HepG2 (cell line): ENCODE results near the gene NSD1. TPM values are rescaled to one million over a fixed set of nuclear protein-coding genes. Genes with fewer than 3 reads are reported as not detected.

Source experiments
- CTCF ChIP-seq: sonication (generic); formaldehyde crosslinking; IDR thresholded peaks from 2 replicates; pipeline ENCODE4 v1.5.0; 2020; ENCODE audit warnings: mild to moderate bottlenecking, missing genetic modification reagents, moderate library complexity
- HOXA3 ChIP-seq: sonication (generic); formaldehyde crosslinking; IDR thresholded peaks from 2 replicates; pipeline ENCODE4 v1.5.0; 2020; ENCODE audit warnings: missing genetic modification reagents
- MYC ChIP-seq: sonication (generic); formaldehyde crosslinking; IDR thresholded peaks from 2 replicates; pipeline ENCODE4 v1.9.0; 2021; ENCODE audit warnings: missing genetic modification reagents, borderline replicate concordance
- POLR2A ChIP-seq, 2 experiments: IDR thresholded peaks; 2 replicates each; pipeline ENCODE4 v1.6.1; 2011; ENCODE audit warnings: low read depth in 2 of 2, low read length in 2 of 2, mild to moderate bottlenecking in 1 of 2, moderate library complexity in 1 of 2; ENCODE audit not compliant: insufficient read depth in 1 of 2
- RAD21 ChIP-seq: fragments of 450-650 bp; formaldehyde crosslinking; IDR thresholded peaks from 2 replicates; pipeline ENCODE4 v1.5.0; 2020; ENCODE audit warnings: mild to moderate bottlenecking
- SAP130 ChIP-seq: IDR thresholded peaks from 2 replicates; pipeline ENCODE4 v1.6.1; 2016; ENCODE audit warnings: low read depth
- SMC3 ChIP-seq: IDR thresholded peaks from 2 replicates; pipeline ENCODE4 v1.6.1; 2011; ENCODE audit warnings: low read length, improper control_type of control experiment
- SYNCRIP ChIP-seq: fragments of 200-400 bp; formaldehyde crosslinking; IDR thresholded peaks from 2 replicates; pipeline ENCODE4 v1.6.1; 2018; ENCODE audit warnings: mild to moderate bottlenecking, low read depth, low read length; ENCODE audit not compliant: insufficient read depth
- ZNF326 ChIP-seq: sonication (generic); formaldehyde crosslinking; IDR thresholded peaks from 2 replicates; pipeline ENCODE4 v1.4.0; 2020; ENCODE audit warnings: missing genetic modification reagents, borderline replicate concordance
- polyA plus RNA-seq, 8 experiments: library from polyadenylated mRNA; depleted of rRNA in 3 of 8; stranded (reverse) in 7 of 8; unstranded in 1 of 8; fragments of >200 nt; fragmentation: Illumina TruSeq in 4 of 8; extraction: Trizol in 4 of 8; gene quantifications; 2 replicates each; pipeline versions ENCODE4 v1.2.1 to v1.2.3, GENCODE V29; 2011 to 2016; ENCODE audit warnings: low read depth in 4 of 8, missing spikeins in 1 of 8, mixed read lengths in 1 of 8; ENCODE audit not compliant: insufficient read depth in 1 of 8
- total RNA-seq, 5 experiments: library from RNA; depleted of rRNA; stranded (reverse); fragments of >200 nt; fragmentation: Illumina TruSeq; extraction: Trizol; gene quantifications; 2 replicates each; pipeline ENCODE4 v1.2.3, GENCODE V29; 2016; ENCODE audit warnings: low read depth in 1 of 5
- TF ChIP-seq, protein P1 (sequence below): sonication (generic); formaldehyde crosslinking; IDR thresholded peaks from 2 replicates; pipeline ENCODE4 v1.4.0; 2020; ENCODE audit warnings: missing genetic modification reagents

The NSD1 gene
- total and polyA plus RNA-seq, 2 of the 13 experiments (the other 11 are each of a cell fraction or from before 2014, with no cell fraction given): 0.01 to 0.09 TPM

DNA sequence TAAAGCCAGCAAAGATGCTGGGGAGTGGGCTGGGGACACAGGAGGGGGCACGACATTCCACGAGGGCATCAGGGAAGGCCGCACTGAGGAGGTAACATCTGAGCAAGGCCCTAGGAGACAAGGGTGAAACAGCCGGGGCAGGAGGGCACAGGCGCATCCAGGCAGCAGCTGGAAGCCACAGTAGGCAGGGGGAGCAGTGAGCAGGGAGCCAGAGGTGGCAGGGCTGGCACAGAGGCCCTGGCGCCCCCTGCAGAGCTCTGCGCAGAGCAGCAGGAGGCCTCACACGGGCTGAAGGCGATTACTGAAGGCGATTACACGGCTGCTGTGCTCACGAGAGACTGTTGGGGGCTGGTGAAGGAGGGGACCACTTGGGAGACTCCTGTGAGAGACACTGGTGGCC, 202.5 kb downstream of the NSD1 start (continued):
- TF ChIP-seq SYNCRIP (no peak), RAD21 (CRISPR knock-in tag) (peak; percentile 87), HOXA3 (CRISPR knock-in tag) (0 out of 2 replicates have a peak, but pooled peaks have one; percentile 21), MYC (peak; percentile 21; the same call in 1 of the 2 replicates), SAP130 (CRISPR knock-in tag) (peak; percentile 33; the same call in 1 of the 2 replicates), SMC3 (peak; percentile 23; the same call in 1 of the 2 replicates), ZNF326 (CRISPR knock-in tag) (no peak), POLR2A (IDR thresholded peaks at IDR 0.05; ENCODE audit: insufficient read depth in 1 of 2, low read depth in 2 of 2, low read length in 2 of 2) (no peak), CTCF (CRISPR knock-in tag) (peak; percentile 79)
- TF ChIP-seq, protein P1, sequence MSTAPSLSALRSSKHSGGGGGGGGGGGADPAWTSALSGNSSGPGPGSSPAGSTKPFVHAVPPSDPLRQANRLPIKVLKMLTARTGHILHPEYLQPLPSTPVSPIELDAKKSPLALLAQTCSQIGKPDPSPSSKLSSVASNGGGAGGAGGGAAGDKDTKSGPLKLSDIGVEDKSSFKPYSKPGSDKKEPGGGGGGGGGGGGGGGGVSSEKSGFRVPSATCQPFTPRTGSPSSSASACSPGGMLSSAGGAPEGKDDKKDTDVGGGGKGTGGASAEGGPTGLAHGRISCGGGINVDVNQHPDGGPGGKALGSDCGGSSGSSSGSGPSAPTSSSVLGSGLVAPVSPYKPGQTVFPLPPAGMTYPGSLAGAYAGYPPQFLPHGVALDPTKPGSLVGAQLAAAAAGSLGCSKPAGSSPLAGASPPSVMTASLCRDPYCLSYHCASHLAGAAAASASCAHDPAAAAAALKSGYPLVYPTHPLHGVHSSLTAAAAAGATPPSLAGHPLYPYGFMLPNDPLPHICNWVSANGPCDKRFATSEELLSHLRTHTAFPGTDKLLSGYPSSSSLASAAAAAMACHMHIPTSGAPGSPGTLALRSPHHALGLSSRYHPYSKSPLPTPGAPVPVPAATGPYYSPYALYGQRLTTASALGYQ: no peak
